Kidney (tissue), 14 donors: Measurements from ENCODE around the gene CHD5. TPM values are rescaled to one million over a fixed set of nuclear protein-coding genes. Genes with fewer than 3 reads are reported as not detected.

Source experiments
- DNase-seq, 5 donors: peaks; one replicate each; pipeline ENCODE4 v3.0.0-alpha.2; 2013 to 2020
- FAIRE-seq: peaks from 2 replicates; lab custom pipeline; 2012; peaks lifted over from hg19 to GRCh38; lab: Jason Lieb, UNC
- H3K27ac ChIP-seq, 2 donors: one replicate each; pipeline ENCODE4 v1.7.0; 2013; ENCODE audit warnings: low read depth in 2 of 2, low read length in 2 of 2, inconsistent platforms in 1 of 2
- H3K27me3 ChIP-seq: one replicate; pipeline ENCODE4 v1.7.1; 2013; ENCODE audit warnings: low read length, inconsistent platforms; ENCODE audit not compliant: control insufficient read depth, insufficient read depth
- H3K36me3 ChIP-seq, 3 donors: one replicate each; pipeline versions ENCODE4 v1.7.0 to v1.7.1; 2013; ENCODE audit warnings: low read length in 3 of 3, control low read depth in 1 of 3, inconsistent platforms in 1 of 3; ENCODE audit not compliant: insufficient read depth in 3 of 3, control insufficient read depth in 2 of 3
- H3K4me1 ChIP-seq, 3 donors: one replicate each; pipeline versions ENCODE4 v1.7.0 to v1.7.1; 2013; ENCODE audit warnings: low read length in 3 of 3, inconsistent platforms in 1 of 3, low read depth in 1 of 3; ENCODE audit not compliant: control insufficient read depth in 2 of 3, insufficient read depth in 2 of 3
- H3K4me3 ChIP-seq, 3 donors: one replicate each; pipeline versions ENCODE4 v1.7.0 to v1.8.1; 2013; ENCODE audit warnings: low read length in 3 of 3, control low read depth in 1 of 3, inconsistent platforms in 1 of 3
- H3K9ac ChIP-seq, 3 donors: one replicate each; pipeline versions ENCODE4 v1.7.0 to v1.7.1; 2013; ENCODE audit warnings: low read length in 3 of 3, control low read depth in 1 of 3, inconsistent platforms in 1 of 3
- H3K9me3 ChIP-seq, 3 donors: one replicate each; pipeline versions ENCODE4 v1.7.0 to v1.7.1; 2013; ENCODE audit warnings: low read length in 3 of 3, control low read depth in 1 of 3, inconsistent platforms in 1 of 3; ENCODE audit not compliant: control insufficient read depth in 2 of 3, insufficient read depth in 1 of 3
- CTCF ChIP-seq: IDR thresholded peaks from 3 replicates; pipeline ENCODE4 v1.5.1; 2012; ENCODE audit warnings: mild to moderate bottlenecking, moderate library complexity, borderline replicate concordance; ENCODE audit not compliant: insufficient read depth; ENCODE audit errors: extremely low read depth
- intact Hi-C: fragments of 100-400 bp; cut with DNase I; formaldehyde crosslinking; loops from one replicate; pipeline ENCODE4 v1.11.1; 2022
- polyA plus RNA-seq: library from polyadenylated mRNA; stranded (reverse); fragments of 350-450 nt; fragmentation: Illumina TruSeq; extraction: RNeasy Lipid Tissue Mini Kit (QIAGEN cat#74804); gene quantifications from one replicate; pipeline ENCODE4 v1.2.3, GENCODE V29; 2014; ENCODE audit warnings: low read depth, low replicate concordance; ENCODE audit not compliant: insufficient read depth
- total RNA-seq: library from RNA; stranded (reverse); fragmentation: NEBNext Ultra II Directional; extraction: Animal tissue kit (Norgen Biotek cat#: 25700); gene quantifications from one replicate; pipeline ENCODE4 v1.2.1, GENCODE V29; 2021
- donor health status: control.
- donor health status: control.
- donor health status: control.
- donor health status: control.
- donor health status: control.
- donor health status: DM: yes; HTN: yes; CAD: no.
- donor health status: Normal renal cell carcinoma (clear cell type).

The CHD5 gene
- total and polyA plus RNA-seq, 2 donors from 2014 or later = 0.54 to 0.85 TPM

GRCh38 chr1:6094246-6094645 lies 85.9 kb downstream of the CHD5 start:
- peak in 1 of 5 donors; percentile 69 for DNase-seq
- H3K9me3 ChIP-seq = no peaks in the 10 kb centered on the region
- no peak overlapping the region for H3K4me3 ChIP-seq
- TF ChIP-seq CTCF = no peak
- no peak overlapping the region for H3K9ac ChIP-seq
- H3K4me1 ChIP-seq = no peaks in the 10 kb centered on the region
- H3K36me3 ChIP-seq = peaks cover 0 to 3% (median 0%) of the 10 kb centered on the region in 3 donors
- intact Hi-C loops = no loop called here
- H3K27me3 ChIP-seq = no peaks in the 10 kb centered on the region
- FAIRE-seq = no peak
- no peak overlapping the region for H3K27ac ChIP-seq

- H3K27me3 ChIP-seq = no peaks in the 10 kb centered on the region
- H3K4me1 ChIP-seq = no peaks in the 10 kb centered on the region
- no peak for FAIRE-seq
- H3K27ac ChIP-seq = no peak overlapping the region
- no peak for TF ChIP-seq CTCF
- peaks cover 0 to 3% (median 0%) of the 10 kb centered on the region in 3 donors for H3K36me3 ChIP-seq
- H3K4me3 ChIP-seq = no peak overlapping the region
- no peaks in the 10 kb centered on the region for H3K9me3 ChIP-seq
- intact Hi-C loops = no loop called here
- DNase-seq = peak in 1 of 5 donors; percentile 45
- no peak overlapping the region for H3K9ac ChIP-seq
These were observed 86.5 kb downstream of the CHD5 start for GRCh38 chr1:6093611-6094010.

GRCh38 chr1:6093071-6093470 lies 87.0 kb downstream of the CHD5 start:
- TF ChIP-seq CTCF = no peak
- Histone ChIP-seq H3K27me3 (no peaks in the 10 kb centered on the region), H3K9ac (no peak overlapping the region), H3K36me3 (peaks cover 0 to 3% (median 0%) of the 10 kb centered on the region in 3 donors), H3K9me3 (no peaks in the 10 kb centered on the region), H3K27ac (no peak overlapping the region), H3K4me3 (no peak overlapping the region), H3K4me1 (no peaks in the 10 kb centered on the region)
- intact Hi-C loops = no loop called here
- no peak for FAIRE-seq
- peak; percentile 23 to 81 (median 78) for DNase-seq

GRCh38 chr1:6092211-6092610 lies 87.9 kb downstream of the CHD5 start:
- Histone ChIP-seq H3K4me1 (no peaks in the 10 kb centered on the region), H3K9ac (no peak overlapping the region), H3K4me3 (no peak overlapping the region), H3K36me3 (peaks cover 0 to 3% (median 0%) of the 10 kb centered on the region in 3 donors), H3K27ac (no peak overlapping the region), H3K27me3 (no peaks in the 10 kb centered on the region), H3K9me3 (no peaks in the 10 kb centered on the region)
- TF ChIP-seq CTCF = no peak
- FAIRE-seq (no peak), DNase-seq (peak in 1 of 5 donors; percentile 41)
- intact Hi-C loops = no loop called here
